K562 (cell line): ENCODE measurements around the gene PRR20A. TPM values are rescaled to one million over a fixed set of nuclear protein-coding genes. Genes with fewer than 3 reads are reported as not detected.

Experiments
- ATAC-seq: fragments of 200-7000 bp; cut with Tn5 transposase; 3 replicates; pipeline ENCODE4 v1.9.1; 2020; ENCODE audit warnings: moderate library complexity
- BruUV-seq: library from RNA; stranded (reverse); fragments of 400-500 nt; replicated peaks from 2 replicates; lab custom pipeline; 2021; lab: Mats Ljungman, UMichigan
- CTCF ChIA-PET: fragments of 300-600 bp; formaldehyde crosslinking; extraction: SDS; loops from one replicate; lab custom pipeline; 2021; ENCODE audit warnings: low intra/inter-chr PET ratio; lab: Yijun Ruan, JAX
- POLR2A ChIA-PET: fragments of 300-600, 350-650 bp; sonication (Branson Sonifier 250); formaldehyde crosslinking; extraction: SDS; loops from one replicate; lab custom pipeline; 2021; ENCODE audit warnings: antibody characterized with exemption, inconsistent platforms; lab: Yijun Ruan, JAX
- DNase-seq, 4 experiments: peaks; one replicate each; pipeline versions ENCODE4 v3.0.0 to v3.0.0-alpha.2; 2011 to 2018; ENCODE audit warnings: low spot score in 3 of 4, mixed read lengths in 3 of 4; ENCODE audit errors: extremely low read depth in 1 of 4
- FAIRE-seq: peaks from 2 replicates; lab custom pipeline; 2011; peaks lifted over from hg19 to GRCh38; lab: Jason Lieb, UNC
- H2AFZ ChIP-seq: 2 replicates; pipeline ENCODE4 v1.6.0; 2011; ENCODE audit warnings: low read depth, low read length, control low read depth, inconsistent platforms
- H3K27ac ChIP-seq: fragments of 200-600 bp; 3 replicates; pipeline ENCODE4 v1.8.0; 2011; ENCODE audit warnings: low read depth, mild to moderate bottlenecking, control low read depth, inconsistent platforms, low read length, moderate library complexity, mixed read lengths; ENCODE audit errors: extremely low read depth
- H3K27me3 ChIP-seq, 2 experiments: fragments of 300-600 bp in 1 of 2; 2 replicates in 1 of 2; 3 replicates in 1 of 2; pipeline versions ENCODE4 v1.6.0 to v1.8.0; 2011; ENCODE audit warnings: inconsistent platforms in 2 of 2, low read length in 2 of 2, mild to moderate bottlenecking in 1 of 2, mixed read lengths in 1 of 2, moderate library complexity in 1 of 2; ENCODE audit not compliant: control insufficient read depth in 2 of 2, insufficient read depth in 2 of 2
- H3K36me3 ChIP-seq: fragments of 300-600 bp; 3 replicates; pipeline ENCODE4 v1.8.0; 2011; ENCODE audit warnings: mild to moderate bottlenecking, low read length, inconsistent platforms; ENCODE audit not compliant: control insufficient read depth, insufficient read depth
- H3K4me1 ChIP-seq, 2 experiments: fragments of 200-600 bp in 1 of 2; replicated peaks in 1 of 2; 2 replicates in 1 of 2; 3 replicates in 1 of 2; pipeline versions ENCODE4 v1.5.1 to v1.8.0; 2011; ENCODE audit warnings: inconsistent platforms in 2 of 2, low read length in 2 of 2, mild to moderate bottlenecking in 1 of 2, mixed read lengths in 1 of 2, moderate library complexity in 1 of 2; ENCODE audit not compliant: control insufficient read depth in 2 of 2, insufficient read depth in 2 of 2
- H3K4me2 ChIP-seq: 2 replicates; pipeline ENCODE4 v1.6.1; 2011; ENCODE audit warnings: low read length, control low read depth, inconsistent platforms, mixed read lengths; ENCODE audit not compliant: insufficient read depth
- H3K4me3 ChIP-seq: fragments of 200-600 bp; sonication (generic), shearing (Covaris generic); 2 replicates; pipeline ENCODE4 v1.5.1; 2016; ENCODE audit warnings: control low read depth, inconsistent platforms
- H3K79me2 ChIP-seq: fragments of 200-600 bp; 3 replicates; pipeline ENCODE4 v1.8.0; 2011; ENCODE audit warnings: low read length, inconsistent platforms; ENCODE audit not compliant: control insufficient read depth, insufficient read depth
- H3K9ac ChIP-seq, 2 experiments: 2 replicates each; pipeline versions ENCODE4 v1.6.0 to v1.6.1; 2011; ENCODE audit warnings: low read depth in 2 of 2, low read length in 2 of 2, control low read depth in 1 of 2, inconsistent platforms in 1 of 2, mild to moderate bottlenecking in 1 of 2, mixed read lengths in 1 of 2; ENCODE audit not compliant: insufficient read depth in 1 of 2
- H3K9me1 ChIP-seq: one replicate; pipeline ENCODE4 v1.6.0; 2011; ENCODE audit warnings: inconsistent platforms, mild to moderate bottlenecking, low read length, moderate library complexity; ENCODE audit not compliant: control insufficient read depth, insufficient read depth
- H3K9me3 ChIP-seq: replicated peaks from 2 replicates; pipeline ENCODE4 v1.5.1; 2011; ENCODE audit warnings: low read depth, low read length, inconsistent platforms; ENCODE audit not compliant: control insufficient read depth, insufficient read depth
- H4K20me1 ChIP-seq: replicated peaks from 2 replicates; pipeline ENCODE4 v1.6.1; 2011; ENCODE audit warnings: low read length, inconsistent platforms, mixed read lengths; ENCODE audit not compliant: control insufficient read depth, insufficient read depth
- ESRRB ChIP-seq: fragments of 250-450 bp; sonication (Bioruptor Pico); IDR thresholded peaks from 2 replicates; pipeline ENCODE4 v1.5.0; 2020; ENCODE audit warnings: mild to moderate bottlenecking, moderate library complexity, borderline replicate concordance
- MECOM ChIP-seq: fragments of 250-450 bp; sonication (Bioruptor Pico); IDR thresholded peaks from 2 replicates; pipeline ENCODE4 v1.8.0; 2022; ENCODE audit warnings: inconsistent platforms
- NR3C1 ChIP-seq: sonication (generic); formaldehyde crosslinking; IDR thresholded peaks from 2 replicates; pipeline ENCODE4 v1.8.1; 2022; ENCODE audit warnings: missing genetic modification reagents
- ZNF140 ChIP-seq: fragments of 250-450 bp; sonication (Bioruptor Pico); IDR thresholded peaks from 2 replicates; pipeline ENCODE4 v1.8.0; 2021; ENCODE audit warnings: moderate library complexity, mild to moderate bottlenecking, inconsistent platforms
- ZNF384 ChIP-seq: IDR thresholded peaks from 2 replicates; pipeline ENCODE4 v1.6.1; 2012; ENCODE audit warnings: low read depth, low read length, improper control_type of control experiment
- WGBS: fragments of 100-300 bp; shearing (Covaris generic); methylation state at CpG from one replicate; pipeline ENCODE4 v1.1.6; 2016; ENCODE audit warnings: low coverage, mixed read lengths; ENCODE audit not compliant: insufficient coverage; ENCODE audit errors: missing lambda C conversion rate; 5-methylcytosine and 5-hydroxymethylcytosine counted together
- in situ Hi-C: fragments of 300-500 bp; cut with MboI; formaldehyde crosslinking; loops from 4 replicates; pipeline ENCODE4 v1.15.0; 2018; ENCODE audit warnings: inconsistent platforms, mixed read lengths
- intact Hi-C: fragments of 100-400 bp; cut with micrococcal nuclease; formaldehyde crosslinking; loops from 2 replicates; pipeline ENCODE4 v1.14.2; 2022
- polyA plus RNA-seq, 8 experiments: library from polyadenylated mRNA; depleted of rRNA in 4 of 8; stranded (reverse) in 5 of 8; unstranded in 3 of 8; fragments of >200 nt; fragmentation: Nextera tagmentation in 2 of 8; fragmentation: Illumina TruSeq in 1 of 8; extraction: Ambion mirVana in 2 of 8; extraction: Trizol in 1 of 8; gene quantifications; 2 replicates each; pipeline versions ENCODE4 v1.2.1 to v1.2.3, GENCODE V29; 2011 to 2014; ENCODE audit warnings: inconsistent platforms in 1 of 8, missing spikeins in 1 of 8
- total RNA-seq, 7 experiments: library from RNA; depleted of rRNA in 6 of 7; stranded (reverse); fragments of >200 nt in 6 of 7; fragmentation: Illumina TruSeq in 2 of 7; extraction: Trizol in 2 of 7; gene quantifications; 2 replicates each; pipeline versions ENCODE4 v1.2.1 to v1.2.3, GENCODE V29; 2011 to 2021; ENCODE audit warnings: low replicate concordance in 1 of 7

PRR20A gene
- total and polyA plus RNA-seq, 9 of the 15 experiments (the other 6 are each of a cell fraction or from before 2014, with no cell fraction given), result not detected

- no peaks in the 10 kb centered on the region for H3K9me1 ChIP-seq
- H3K79me2 ChIP-seq, result no peaks in the 10 kb centered on the region
- no peak for ATAC-seq
- no peak for TF ChIP-seq ZNF140 (CRISPR knock-in tag)
- no peaks in the 10 kb centered on the region for H3K4me1 ChIP-seq
- no peak for FAIRE-seq
- no peak overlapping the region for H3K4me3 ChIP-seq
- no peaks in the 10 kb centered on the region for H3K27me3 ChIP-seq
- H2AFZ ChIP-seq, result no peak overlapping the region
- 0% methylated on average over 3 of the region's 4 CpGs for WGBS
- no peak overlapping the region for H3K9ac ChIP-seq
- DNase-seq, result no peak
- in situ Hi-C loops (no loop called here), intact Hi-C loops (no loop called here)
- no peak overlapping the region for H3K4me2 ChIP-seq
- H3K9me3 ChIP-seq, result no peaks in the 10 kb centered on the region; the same call in 1 of the 2 replicates
- H4K20me1 ChIP-seq, result no peaks in the 10 kb centered on the region
- H3K27ac ChIP-seq, result no peak overlapping the region
- ChIA-PET POLR2A (no interaction called here), CTCF (no interaction called here)
- H3K36me3 ChIP-seq, result no peaks in the 10 kb centered on the region
- BruUV-seq, result no TSS peak
Observed at GRCh38 chr13:57114945-57115344, 25.8 kb upstream of the PRR20A start.

GRCh38 chr13:57123681-57124080 lies 17.0 kb upstream of the PRR20A start:
- Histone ChIP-seq H3K9me3 (no peaks in the 10 kb centered on the region), H3K27me3 (no peaks in the 10 kb centered on the region), H3K79me2 (no peaks in the 10 kb centered on the region), H3K27ac (no peak overlapping the region), H3K4me3 (no peak overlapping the region), H3K36me3 (no peaks in the 10 kb centered on the region), H3K4me1 (no peaks in the 10 kb centered on the region), H3K4me2 (no peak overlapping the region), H2AFZ (no peak overlapping the region), H3K9ac (no peak overlapping the region), H4K20me1 (no peaks in the 10 kb centered on the region), H3K9me1 (no peaks in the 10 kb centered on the region)
- ATAC-seq (no peak), DNase-seq (no peak), FAIRE-seq (no peak)
- in situ Hi-C loops, result no loop called here
- WGBS, result 0% methylated on average over 1 of the region's 1 CpG
- TF ChIP-seq NR3C1 (CRISPR knock-in tag) (no peak), MECOM (CRISPR knock-in tag) (no peak), ESRRB (no peak), ZNF384 (no peak)
- BruUV-seq, result no TSS peak
- ChIA-PET CTCF (no interaction called here), POLR2A (no interaction called here)
- intact Hi-C loops, result no loop called here
